ENCODE results near the gene ATP10B. TPM values are rescaled to one million over a fixed set of nuclear protein-coding genes. Genes with fewer than 3 reads are reported as not detected.

The ATP10B gene
- total and polyA plus RNA-seq, 2 experiments from 2014 or later: not detected

DNA sequence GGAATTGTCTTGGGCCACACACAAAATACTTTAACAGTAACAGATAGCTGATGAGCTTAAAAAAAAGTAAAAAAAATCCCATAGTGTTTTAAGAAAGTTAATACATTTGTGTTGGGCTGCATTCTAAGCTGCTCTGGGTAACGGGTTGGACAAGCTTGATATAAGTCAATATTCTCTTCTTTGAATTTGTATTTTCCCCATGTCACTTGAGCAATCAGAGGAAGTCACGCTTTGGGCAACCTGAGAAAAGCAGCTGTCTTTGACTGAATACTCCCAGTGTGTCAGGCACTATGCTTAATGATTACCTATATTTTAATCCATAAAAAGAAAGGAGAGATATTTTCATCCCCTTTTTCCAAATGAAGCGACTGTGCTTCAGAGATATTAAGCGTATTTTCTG lies 84.9 kb downstream of the ATP10B start:
- whole genome bisulfite sequencing, 2 experiments (ENCODE audit: low coverage in 1 of 2, low lambda C conversion rate in 2 of 2, missing lambda C conversion rate in 2 of 2): 34 to 37% methylated on average over 4 of the region's 4 CpGs
- TF ChIP-seq EZH2phosphoT487 (IDR thresholded peaks at IDR 0.05; ENCODE audit: insufficient read depth, low read depth): no peak
- TF ChIP-seq EZH2 (IDR thresholded peaks at IDR 0.05; ENCODE audit: insufficient read depth, poor library complexity, severe bottlenecking): no peak
- Histone ChIP-seq H3K4me1 (ENCODE audit: insufficient read depth) (no peaks in the 10 kb centered on the region), H3K4me3 (no peak overlapping the region), H3K9me2 (ENCODE audit: insufficient read depth) (no peaks in the 10 kb centered on the region), H3F3A (ENCODE audit: insufficient read depth) (no peaks in the 10 kb centered on the region), H3K36me3 (ENCODE audit: low read depth) (no peaks in the 10 kb centered on the region), H3K4me2 (ENCODE audit: unreplicated experiment) (no peak overlapping the region), H3K9ac (no peak overlapping the region), H4K20me1 (ENCODE audit: insufficient read depth) (no peaks in the 10 kb centered on the region), H3K27ac (no peak overlapping the region), H2AFZ (no peak overlapping the region), H3K9me3 (ENCODE audit: low read depth) (no peaks in the 10 kb centered on the region), H3K79me2 (ENCODE audit: insufficient read depth) (no peaks in the 10 kb centered on the region), H3K27me3 (replicated peaks; ENCODE audit: insufficient read depth) (no peaks in the 10 kb centered on the region)
- in situ Hi-C loops (cut with MboI): no loop called here
- DNase-seq: no peak

DNA sequence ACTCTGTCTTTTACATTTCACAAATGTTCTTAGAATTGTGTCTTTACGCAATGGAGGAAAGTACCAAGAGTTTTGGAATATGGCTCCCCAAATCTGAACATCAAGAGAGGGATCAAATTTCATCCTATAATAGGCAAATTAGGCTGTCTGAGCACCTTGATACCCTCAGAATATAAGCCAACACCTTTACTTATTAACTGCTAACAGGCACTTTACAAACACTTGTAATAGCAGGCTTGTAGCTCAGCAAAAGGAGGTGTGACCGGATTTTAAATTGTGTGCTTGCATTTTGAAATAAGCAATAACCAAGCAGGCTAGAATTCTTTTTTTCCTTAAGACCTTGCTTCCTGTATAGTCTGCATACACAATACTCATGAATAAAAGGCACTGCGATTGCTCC lies 92.0 kb downstream of the ATP10B start:
- Histone ChIP-seq H3K9me2 (ENCODE audit: insufficient read depth) (no peaks in the 10 kb centered on the region), H3K79me2 (ENCODE audit: insufficient read depth) (no peaks in the 10 kb centered on the region), H3F3A (ENCODE audit: insufficient read depth) (no peaks in the 10 kb centered on the region), H3K36me3 (ENCODE audit: low read depth) (no peaks in the 10 kb centered on the region), H3K4me2 (ENCODE audit: unreplicated experiment) (no peak overlapping the region), H2AFZ (no peak overlapping the region), H3K27ac (no peak overlapping the region), H3K4me1 (ENCODE audit: insufficient read depth) (no peaks in the 10 kb centered on the region), H3K9me3 (ENCODE audit: low read depth) (no peaks in the 10 kb centered on the region), H3K4me3 (no peak overlapping the region), H3K9ac (no peak overlapping the region), H3K27me3 (replicated peaks; ENCODE audit: insufficient read depth) (no peaks in the 10 kb centered on the region), H4K20me1 (ENCODE audit: insufficient read depth) (no peaks in the 10 kb centered on the region)
- 15 to 25% methylated on average over 3 of the region's 3 CpGs for WGBS, 2 experiments (ENCODE audit: low coverage in 1 of 2, low lambda C conversion rate in 2 of 2, missing lambda C conversion rate in 2 of 2)
- DNase-seq: no peak
- TF ChIP-seq EZH2 (IDR thresholded peaks at IDR 0.05; ENCODE audit: insufficient read depth, poor library complexity, severe bottlenecking) (no peak), EZH2phosphoT487 (IDR thresholded peaks at IDR 0.05; ENCODE audit: insufficient read depth, low read depth) (no peak)
- in situ Hi-C loops (cut with MboI): no loop called here

DNA sequence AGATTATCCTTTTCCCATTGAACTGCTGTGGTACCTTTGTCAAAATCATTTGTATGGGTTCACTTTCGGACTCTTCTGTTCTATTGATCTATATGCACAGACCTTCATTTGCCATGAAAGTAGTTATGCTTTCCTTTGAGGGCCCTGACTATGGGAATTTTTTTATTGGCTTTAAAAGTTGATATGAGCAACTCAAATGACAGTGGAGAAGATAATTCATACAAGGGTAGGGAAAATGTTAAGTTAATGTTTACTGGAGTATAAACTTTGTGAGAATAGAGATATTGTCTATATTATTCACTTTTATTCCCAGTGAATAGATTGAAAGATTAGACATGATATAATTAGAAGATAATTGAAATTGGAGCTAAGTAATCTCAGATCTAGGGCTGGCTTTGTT lies 94.8 kb downstream of the ATP10B start:
- Histone ChIP-seq H4K20me1 (ENCODE audit: insufficient read depth) (no peaks in the 10 kb centered on the region), H3F3A (ENCODE audit: insufficient read depth) (no peaks in the 10 kb centered on the region), H3K36me3 (ENCODE audit: low read depth) (no peaks in the 10 kb centered on the region), H3K27ac (no peak overlapping the region), H3K4me2 (ENCODE audit: unreplicated experiment) (no peak overlapping the region), H2AFZ (no peak overlapping the region), H3K4me3 (no peak overlapping the region), H3K4me1 (ENCODE audit: insufficient read depth) (no peaks in the 10 kb centered on the region), H3K9me2 (ENCODE audit: insufficient read depth) (no peaks in the 10 kb centered on the region), H3K9ac (no peak overlapping the region), H3K27me3 (replicated peaks; ENCODE audit: insufficient read depth) (no peaks in the 10 kb centered on the region), H3K79me2 (ENCODE audit: insufficient read depth) (no peaks in the 10 kb centered on the region), H3K9me3 (ENCODE audit: low read depth) (no peaks in the 10 kb centered on the region)
- no peak for TF ChIP-seq EZH2phosphoT487 (IDR thresholded peaks at IDR 0.05; ENCODE audit: insufficient read depth, low read depth)
- no peak for TF ChIP-seq EZH2 (IDR thresholded peaks at IDR 0.05; ENCODE audit: insufficient read depth, poor library complexity, severe bottlenecking)
- in situ Hi-C loops (cut with MboI): no loop called here
- WGBS, 2 experiments (ENCODE audit: low coverage in 1 of 2, low lambda C conversion rate in 2 of 2, missing lambda C conversion rate in 2 of 2): 0% methylated on average over 1 of the region's 1 CpG
- no peak for DNase-seq

DNA sequence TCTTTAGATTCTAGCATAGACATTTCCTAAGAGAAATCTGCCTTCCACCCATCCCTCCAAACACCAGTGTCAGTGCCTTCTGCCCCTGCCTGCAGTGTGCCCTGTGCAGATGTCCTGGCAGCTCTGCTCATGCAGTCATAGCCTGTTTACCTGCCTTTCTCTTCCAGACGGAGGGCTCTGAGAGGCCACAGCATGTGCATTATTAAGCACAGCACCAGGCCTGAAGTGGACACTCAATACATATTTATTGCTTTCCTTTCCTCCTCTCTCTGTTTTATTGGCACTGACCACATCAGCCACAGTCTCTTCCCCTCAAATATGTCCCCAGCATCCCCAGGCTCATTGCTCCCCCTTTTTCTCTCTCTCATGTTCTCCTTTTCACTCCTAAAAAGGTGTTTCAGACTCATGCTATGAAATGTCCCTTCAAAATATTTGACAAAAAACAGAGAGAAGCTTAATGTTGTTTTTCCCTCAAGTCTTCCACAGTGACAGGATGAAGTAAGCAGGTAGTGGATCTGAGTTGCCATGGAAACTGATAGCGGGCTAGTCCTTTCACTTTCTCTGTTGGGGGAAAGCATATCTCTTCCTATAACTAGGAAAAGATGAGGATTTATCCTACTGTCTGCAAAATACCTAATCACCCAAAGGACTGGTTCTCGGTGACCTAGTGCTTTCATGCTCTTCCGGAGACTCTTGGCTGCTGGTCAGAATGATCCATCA lies 100.9 kb downstream of the ATP10B start:
- Histone ChIP-seq H3K36me3 (ENCODE audit: low read depth) (no peaks in the 10 kb centered on the region), H3F3A (ENCODE audit: insufficient read depth) (no peaks in the 10 kb centered on the region), H3K4me1 (ENCODE audit: insufficient read depth) (no peaks in the 10 kb centered on the region), H2AFZ (no peak overlapping the region), H3K79me2 (ENCODE audit: insufficient read depth) (no peaks in the 10 kb centered on the region), H4K20me1 (ENCODE audit: insufficient read depth) (no peaks in the 10 kb centered on the region), H3K9ac (no peak overlapping the region), H3K4me2 (ENCODE audit: unreplicated experiment) (no peak overlapping the region), H3K9me2 (ENCODE audit: insufficient read depth) (no peaks in the 10 kb centered on the region), H3K4me3 (no peak overlapping the region), H3K27me3 (replicated peaks; ENCODE audit: insufficient read depth) (no peaks in the 10 kb centered on the region), H3K9me3 (ENCODE audit: low read depth) (no peaks in the 10 kb centered on the region), H3K27ac (no peak overlapping the region)
- in situ Hi-C loops (cut with MboI): no loop called here
- TF ChIP-seq EZH2phosphoT487 (IDR thresholded peaks at IDR 0.05; ENCODE audit: insufficient read depth, low read depth) (no peak), EZH2 (IDR thresholded peaks at IDR 0.05; ENCODE audit: insufficient read depth, poor library complexity, severe bottlenecking) (no peak)
- DNase-seq: no peak
- WGBS, 2 experiments (ENCODE audit: low coverage in 1 of 2, low lambda C conversion rate in 2 of 2, missing lambda C conversion rate in 2 of 2): 35 to 36% methylated on average over 4 of the region's 4 CpGs

Measured in GM23248 (cell line).